Muscle layer of duodenum (tissue), 2 donors: ENCODE data around the gene ANTXR1.
"Not testable (repeated sequence)": the region's sequence is repeated elsewhere in the genome, so short reads cannot be mapped to it uniquely, and the experiment has no call there.

Source experiments
- H3K27ac ChIP-seq: one replicate; pipeline ENCODE4 v1.7.0; 2013; ENCODE audit warnings: mild to moderate bottlenecking, low read length
- H3K27me3 ChIP-seq: one replicate; pipeline ENCODE4 v1.7.0; 2013; ENCODE audit warnings: low read depth, mild to moderate bottlenecking, control low read depth, low read length
- H3K36me3 ChIP-seq, 2 donors: one replicate each; pipeline ENCODE4 v1.7.0; 2013; ENCODE audit warnings: low read length in 2 of 2, control low read depth in 1 of 2, mild to moderate bottlenecking in 1 of 2; ENCODE audit not compliant: insufficient read depth in 2 of 2, control insufficient read depth in 1 of 2
- H3K4me1 ChIP-seq, 2 donors: one replicate each; pipeline ENCODE4 v1.7.0; 2013; ENCODE audit warnings: low read length in 2 of 2, mild to moderate bottlenecking in 2 of 2, control low read depth in 1 of 2, moderate library complexity in 1 of 2; ENCODE audit not compliant: insufficient read depth in 2 of 2, control insufficient read depth in 1 of 2
- H3K4me3 ChIP-seq, 2 donors: one replicate each; pipeline ENCODE4 v1.7.0; 2013; ENCODE audit warnings: low read length in 2 of 2, low read depth in 1 of 2, mild to moderate bottlenecking in 1 of 2
- H3K9me3 ChIP-seq, 2 donors: one replicate each; pipeline ENCODE4 v1.7.0; 2013; ENCODE audit warnings: low read length in 2 of 2, control low read depth in 1 of 2, mild to moderate bottlenecking in 1 of 2; ENCODE audit not compliant: control insufficient read depth in 1 of 2
- donor health status: healthy.

ANTXR1 gene

GRCh38 chr2:69169655-69170389 is 156.8 kb downstream of the ANTXR1 start:
- no peaks in the 10 kb centered on the region for H3K36me3 ChIP-seq
- H3K4me3 ChIP-seq: no peak overlapping the region
- no peaks in the 10 kb centered on the region for H3K27me3 ChIP-seq
- H3K27ac ChIP-seq: no peak overlapping the region
- H3K4me1 ChIP-seq: peaks cover 0 to 16% of the 10 kb centered on the region in 2 donors
- no peaks in the 10 kb centered on the region for H3K9me3 ChIP-seq

GRCh38 chr2:69170661-69171060 is 157.7 kb downstream of the ANTXR1 start:
- H3K4me1 ChIP-seq: peaks cover 0 to 15% of the 10 kb centered on the region in 2 donors
- H3K4me3 ChIP-seq: no peak overlapping the region
- no peak overlapping the region for H3K27ac ChIP-seq

GRCh38 chr2:69171116-69171896 is 158.3 kb downstream of the ANTXR1 start:
- Histone ChIP-seq H3K4me3 (no peak overlapping the region), H3K27ac (no peak overlapping the region), H3K4me1 (peaks cover 0 to 19% of the 10 kb centered on the region in 2 donors), H3K36me3 (no peaks in the 10 kb centered on the region), H3K9me3 (no peaks in the 10 kb centered on the region), H3K27me3 (no peaks in the 10 kb centered on the region)

More at GRCh38 chr2:69170661-69171060, 157.7 kb downstream of the ANTXR1 start:
- Histone ChIP-seq H3K27me3 (no peaks in the 10 kb centered on the region), H3K9me3 (no peaks in the 10 kb centered on the region), H3K36me3 (no peaks in the 10 kb centered on the region)

- Histone ChIP-seq H3K4me1 (peaks cover 2 to 21% of the 10 kb centered on the region in 2 donors), H3K27ac (no peak overlapping the region), H3K9me3 (no peaks in the 10 kb centered on the region), H3K36me3 (no peaks in the 10 kb centered on the region), H3K4me3 (no peak overlapping the region), H3K27me3 (no peaks in the 10 kb centered on the region)
Observed at GRCh38 chr2:69171897-69172525, 159.0 kb downstream of the ANTXR1 start.

GRCh38 chr2:69173706-69174105 is 160.7 kb downstream of the ANTXR1 start:
- no peaks in the 10 kb centered on the region for H3K9me3 ChIP-seq
- no peaks in the 10 kb centered on the region for H3K27me3 ChIP-seq
- H3K27ac ChIP-seq: no peak overlapping the region
- H3K4me1 ChIP-seq: peaks cover 7 to 21% of the 10 kb centered on the region in 2 donors
- H3K4me3 ChIP-seq: no peak overlapping the region
- peaks cover 0 to 5% of the 10 kb centered on the region in 2 donors for H3K36me3 ChIP-seq

GRCh38 chr2:69174211-69174610 is 161.2 kb downstream of the ANTXR1 start:
- H3K4me3 ChIP-seq, H3K27ac ChIP-seq, H3K27me3 ChIP-seq, H3K36me3 ChIP-seq, H3K9me3 ChIP-seq: not testable (repeated sequence)
- H3K4me1 ChIP-seq: peaks cover 7 to 21% of the 10 kb centered on the region in 2 donors

- H3K36me3 ChIP-seq: peaks cover 0 to 5% of the 10 kb centered on the region in 2 donors
- H3K9me3 ChIP-seq: no peaks in the 10 kb centered on the region
- no peaks in the 10 kb centered on the region for H3K27me3 ChIP-seq
- H3K4me1 ChIP-seq: peaks cover 7 to 29% of the 10 kb centered on the region in 2 donors
- H3K27ac ChIP-seq: no peak overlapping the region
- no peak overlapping the region for H3K4me3 ChIP-seq
Observed at GRCh38 chr2:69175790-69176715, 163.1 kb downstream of the ANTXR1 start.

- H3K9me3 ChIP-seq: no peaks in the 10 kb centered on the region
Observed at GRCh38 chr2:69177063-69177771, 164.2 kb downstream of the ANTXR1 start.

GRCh38 chr2:69177785-69178636 is 165.0 kb downstream of the ANTXR1 start:
- no peaks in the 10 kb centered on the region for H3K9me3 ChIP-seq
- H3K4me1 ChIP-seq: peaks cover 7 to 29% of the 10 kb centered on the region in 2 donors
- H3K27ac ChIP-seq: peak overlapping the region; percentile 91
- no peaks in the 10 kb centered on the region for H3K27me3 ChIP-seq
- peaks cover 5 to 20% of the 10 kb centered on the region in 2 donors for H3K36me3 ChIP-seq
- peak overlapping the region; percentile 2 to 15 for H3K4me3 ChIP-seq

More at GRCh38 chr2:69177063-69177771, 164.2 kb downstream of the ANTXR1 start:
- peak overlapping the region; percentile 91 for H3K27ac ChIP-seq
- peaks cover 5 to 13% of the 10 kb centered on the region in 2 donors for H3K36me3 ChIP-seq
- peaks cover 7 to 29% of the 10 kb centered on the region in 2 donors for H3K4me1 ChIP-seq
- H3K4me3 ChIP-seq: peak overlapping the region in 1 of 2 donors; percentile 2
- no peaks in the 10 kb centered on the region for H3K27me3 ChIP-seq
